ENCODE results near the gene CAPN11.

Gene CAPN11

GRCh38 chr6:44156494-44157151, 2.0 kb upstream of the CAPN11 start:
- Histone ChIP-seq H3K9me3 (ENCODE audit: control insufficient read depth in 2 of 2, low read length in 2 of 2) (no peaks in the 10 kb centered on the region), H3K27ac (ENCODE audit: low read length) (no peak overlapping the region), H3K36me3 (ENCODE audit: control insufficient read depth in 2 of 2, insufficient read depth in 2 of 2, low read length in 2 of 2) (no peaks in the 10 kb centered on the region), H3K4me3 (ENCODE audit: low read length in 2 of 2) (no peak overlapping the region), H3K27me3 (ENCODE audit: control insufficient read depth in 1 of 2, insufficient read depth in 2 of 2, low read length in 2 of 2) (no peaks in the 10 kb centered on the region), H3K9ac (ENCODE audit: low read length in 2 of 2) (no peak overlapping the region), H3K4me1 (ENCODE audit: control insufficient read depth, insufficient read depth, low read length) (peaks cover 3% of the 10 kb centered on the region)

GRCh38 chr6:44157152-44157521, 1.5 kb upstream of the CAPN11 start:
- no peaks in the 10 kb centered on the region for H3K4me1 ChIP-seq (ENCODE audit: control insufficient read depth, insufficient read depth, low read length)
- no peaks in the 10 kb centered on the region for H3K36me3 ChIP-seq (ENCODE audit: control insufficient read depth in 2 of 2, insufficient read depth in 2 of 2, low read length in 2 of 2)
- no peak overlapping the region for H3K27ac ChIP-seq (ENCODE audit: low read length)
- H3K9me3 ChIP-seq (ENCODE audit: control insufficient read depth in 2 of 2, low read length in 2 of 2): no peaks in the 10 kb centered on the region
- H3K27me3 ChIP-seq (ENCODE audit: control insufficient read depth in 1 of 2, insufficient read depth in 2 of 2, low read length in 2 of 2): no peaks in the 10 kb centered on the region
- no peak overlapping the region for H3K4me3 ChIP-seq (ENCODE audit: low read length in 2 of 2)
- no peak overlapping the region for H3K9ac ChIP-seq (ENCODE audit: low read length in 2 of 2)

DNA sequence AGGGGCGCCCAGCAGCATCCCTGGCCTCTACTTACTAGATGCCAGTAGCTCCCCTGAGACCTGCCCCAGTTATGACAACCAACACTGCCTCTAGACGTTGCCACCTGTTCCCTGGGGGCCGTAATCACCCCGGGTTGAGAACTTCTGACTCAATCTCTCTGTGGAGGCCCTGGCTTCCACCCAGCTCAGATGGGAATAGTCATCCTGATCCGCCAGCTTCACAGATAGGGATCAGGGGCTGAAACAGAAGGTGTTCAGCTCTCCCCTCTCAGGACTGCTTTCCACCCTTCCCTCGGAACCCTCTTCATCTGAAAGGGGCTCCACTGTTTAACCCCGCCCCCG, 3.3 kb downstream of the CAPN11 start:
- H3K4me3 ChIP-seq (ENCODE audit: low read length in 2 of 2): no peak overlapping the region
- H3K36me3 ChIP-seq (ENCODE audit: control insufficient read depth in 2 of 2, insufficient read depth in 2 of 2, low read length in 2 of 2): no peaks in the 10 kb centered on the region
- H3K9ac ChIP-seq (ENCODE audit: low read length in 2 of 2): no peak overlapping the region
- H3K9me3 ChIP-seq (ENCODE audit: control insufficient read depth in 2 of 2, low read length in 2 of 2): no peaks in the 10 kb centered on the region
- H3K4me1 ChIP-seq (ENCODE audit: control insufficient read depth, insufficient read depth, low read length): no peaks in the 10 kb centered on the region
- peaks cover 8% of the 10 kb centered on the region in 2 donors for H3K27me3 ChIP-seq (ENCODE audit: control insufficient read depth in 1 of 2, insufficient read depth in 2 of 2, low read length in 2 of 2)
- no peak overlapping the region for H3K27ac ChIP-seq (ENCODE audit: low read length)

GRCh38 chr6:44162876-44163625, 4.4 kb downstream of the CAPN11 start:
- Histone ChIP-seq H3K27me3 (ENCODE audit: control insufficient read depth in 1 of 2, insufficient read depth in 2 of 2, low read length in 2 of 2) (peaks cover 8% of the 10 kb centered on the region in 2 donors), H3K27ac (ENCODE audit: low read length) (no peak overlapping the region), H3K9ac (ENCODE audit: low read length in 2 of 2) (no peak overlapping the region), H3K4me3 (ENCODE audit: low read length in 2 of 2) (no peak overlapping the region), H3K36me3 (ENCODE audit: control insufficient read depth in 2 of 2, insufficient read depth in 2 of 2, low read length in 2 of 2) (no peaks in the 10 kb centered on the region), H3K4me1 (ENCODE audit: control insufficient read depth, insufficient read depth, low read length) (no peaks in the 10 kb centered on the region), H3K9me3 (ENCODE audit: control insufficient read depth in 2 of 2, low read length in 2 of 2) (no peaks in the 10 kb centered on the region)

- peaks cover 8% of the 10 kb centered on the region in 2 donors for H3K27me3 ChIP-seq (ENCODE audit: control insufficient read depth in 1 of 2, insufficient read depth in 2 of 2, low read length in 2 of 2)
- no peaks in the 10 kb centered on the region for H3K9me3 ChIP-seq (ENCODE audit: control insufficient read depth in 2 of 2, low read length in 2 of 2)
- no peak overlapping the region for H3K9ac ChIP-seq (ENCODE audit: low read length in 2 of 2)
- H3K36me3 ChIP-seq (ENCODE audit: control insufficient read depth in 2 of 2, insufficient read depth in 2 of 2, low read length in 2 of 2): no peaks in the 10 kb centered on the region
- H3K4me1 ChIP-seq (ENCODE audit: control insufficient read depth, insufficient read depth, low read length): no peaks in the 10 kb centered on the region
- H3K4me3 ChIP-seq (ENCODE audit: low read length in 2 of 2): no peak overlapping the region
- no peak overlapping the region for H3K27ac ChIP-seq (ENCODE audit: low read length)
Measured at GRCh38 chr6:44166116-44166515, 7.5 kb downstream of the CAPN11 start.

- H3K9me3 ChIP-seq (ENCODE audit: control insufficient read depth in 2 of 2, low read length in 2 of 2): no peaks in the 10 kb centered on the region
- H3K4me1 ChIP-seq (ENCODE audit: control insufficient read depth, insufficient read depth, low read length): no peaks in the 10 kb centered on the region
- H3K4me3 ChIP-seq (ENCODE audit: low read length in 2 of 2): no peak overlapping the region
Measured at GRCh38 chr6:44166591-44167184, 8.1 kb downstream of the CAPN11 start.

GRCh38 chr6:44167567-44167966, 8.9 kb downstream of the CAPN11 start:
- Histone ChIP-seq H3K9me3 (ENCODE audit: control insufficient read depth in 2 of 2, low read length in 2 of 2) (no peaks in the 10 kb centered on the region), H3K4me3 (ENCODE audit: low read length in 2 of 2) (no peak overlapping the region), H3K36me3 (ENCODE audit: control insufficient read depth in 2 of 2, insufficient read depth in 2 of 2, low read length in 2 of 2) (no peaks in the 10 kb centered on the region), H3K9ac (ENCODE audit: low read length in 2 of 2) (no peak overlapping the region), H3K27me3 (ENCODE audit: control insufficient read depth in 1 of 2, insufficient read depth in 2 of 2, low read length in 2 of 2) (peaks cover 7 to 8% of the 10 kb centered on the region in 2 donors), H3K27ac (ENCODE audit: low read length) (no peak overlapping the region), H3K4me1 (ENCODE audit: control insufficient read depth, insufficient read depth, low read length) (peaks cover 1% of the 10 kb centered on the region)

More at GRCh38 chr6:44166591-44167184, 8.1 kb downstream of the CAPN11 start:
- no peak overlapping the region for H3K27ac ChIP-seq (ENCODE audit: low read length)
- peaks cover 8% of the 10 kb centered on the region in 2 donors for H3K27me3 ChIP-seq (ENCODE audit: control insufficient read depth in 1 of 2, insufficient read depth in 2 of 2, low read length in 2 of 2)
- H3K36me3 ChIP-seq (ENCODE audit: control insufficient read depth in 2 of 2, insufficient read depth in 2 of 2, low read length in 2 of 2): no peaks in the 10 kb centered on the region
- H3K9ac ChIP-seq (ENCODE audit: low read length in 2 of 2): no peak overlapping the region

DNA sequence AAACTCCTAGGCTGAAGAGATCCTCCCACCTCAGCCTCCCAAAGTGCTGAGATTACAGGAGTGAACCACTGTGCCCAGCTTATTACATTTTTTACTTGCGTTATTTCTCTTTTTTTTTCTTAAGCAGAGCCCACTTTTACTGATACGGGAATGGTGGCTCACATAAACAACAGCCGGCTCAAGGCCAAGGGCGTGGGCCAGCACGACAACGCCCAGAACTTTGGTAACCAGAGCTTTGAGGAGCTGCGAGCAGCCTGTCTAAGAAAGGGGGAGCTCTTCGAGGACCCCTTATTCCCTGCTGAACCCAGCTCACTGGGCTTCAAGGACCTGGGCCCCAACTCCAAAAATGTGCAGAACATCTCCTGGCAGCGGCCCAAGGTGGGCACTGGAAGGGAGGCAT, 10.5 kb downstream of the CAPN11 start:
- no peaks in the 10 kb centered on the region for H3K9me3 ChIP-seq (ENCODE audit: control insufficient read depth in 2 of 2, low read length in 2 of 2)
- H3K9ac ChIP-seq (ENCODE audit: low read length in 2 of 2): no peak overlapping the region
- H3K36me3 ChIP-seq (ENCODE audit: control insufficient read depth in 2 of 2, insufficient read depth in 2 of 2, low read length in 2 of 2): no peaks in the 10 kb centered on the region
- no peaks in the 10 kb centered on the region for H3K27me3 ChIP-seq (ENCODE audit: control insufficient read depth in 1 of 2, insufficient read depth in 2 of 2, low read length in 2 of 2)
- no peak overlapping the region for H3K4me3 ChIP-seq (ENCODE audit: low read length in 2 of 2)
- no peak overlapping the region for H3K27ac ChIP-seq (ENCODE audit: low read length)
- peaks cover 8% of the 10 kb centered on the region for H3K4me1 ChIP-seq (ENCODE audit: control insufficient read depth, insufficient read depth, low read length)

- no peak overlapping the region for H3K9ac ChIP-seq (ENCODE audit: low read length in 2 of 2)
- H3K27me3 ChIP-seq (ENCODE audit: control insufficient read depth in 1 of 2, insufficient read depth in 2 of 2, low read length in 2 of 2): no peaks in the 10 kb centered on the region
- H3K4me1 ChIP-seq (ENCODE audit: control insufficient read depth, insufficient read depth, low read length): peaks cover 8% of the 10 kb centered on the region
- no peak overlapping the region for H3K27ac ChIP-seq (ENCODE audit: low read length)
- no peaks in the 10 kb centered on the region for H3K36me3 ChIP-seq (ENCODE audit: control insufficient read depth in 2 of 2, insufficient read depth in 2 of 2, low read length in 2 of 2)
- no peak overlapping the region for H3K4me3 ChIP-seq (ENCODE audit: low read length in 2 of 2)
- H3K9me3 ChIP-seq (ENCODE audit: control insufficient read depth in 2 of 2, low read length in 2 of 2): no peaks in the 10 kb centered on the region
Measured at GRCh38 chr6:44169886-44170570, 11.4 kb downstream of the CAPN11 start.

DNA sequence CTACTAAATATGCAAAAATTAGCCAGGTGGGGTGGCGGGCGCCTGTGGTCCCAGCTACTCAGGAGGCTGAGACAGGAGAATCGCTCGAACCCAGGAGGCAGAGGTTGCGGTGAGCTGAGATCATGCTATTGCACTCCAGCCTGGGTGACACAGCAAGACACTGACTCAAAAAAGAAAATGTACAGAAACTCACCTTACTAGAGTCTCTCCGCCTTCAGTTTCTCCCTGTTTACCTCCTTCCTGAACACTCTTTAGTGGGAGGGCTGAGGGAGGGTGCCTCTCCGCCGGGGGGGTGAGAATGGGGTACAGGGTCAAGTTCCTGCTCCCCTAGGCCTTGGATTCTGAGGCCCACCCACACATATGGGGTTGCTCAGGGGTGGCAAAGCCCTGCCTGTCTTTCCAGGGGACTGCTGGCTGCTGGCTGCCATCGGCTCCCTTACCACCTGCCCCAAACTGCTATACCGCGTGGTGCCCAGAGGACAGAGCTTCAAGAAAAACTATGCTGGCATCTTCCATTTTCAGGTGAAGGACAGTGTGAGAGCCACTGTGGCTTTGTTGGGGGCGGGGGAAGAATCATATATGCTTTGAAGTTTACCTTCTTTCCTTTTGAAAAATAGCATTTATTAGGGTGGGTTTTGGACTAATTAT, 13.4 kb downstream of the CAPN11 start:
- no peak overlapping the region for H3K9ac ChIP-seq (ENCODE audit: low read length in 2 of 2)
- no peaks in the 10 kb centered on the region for H3K27me3 ChIP-seq (ENCODE audit: control insufficient read depth in 1 of 2, insufficient read depth in 2 of 2, low read length in 2 of 2)
- H3K27ac ChIP-seq (ENCODE audit: low read length): no peak overlapping the region
- H3K4me1 ChIP-seq (ENCODE audit: control insufficient read depth, insufficient read depth, low read length): peaks cover 8% of the 10 kb centered on the region
- H3K9me3 ChIP-seq (ENCODE audit: control insufficient read depth in 2 of 2, low read length in 2 of 2): no peaks in the 10 kb centered on the region
- no peak overlapping the region for H3K4me3 ChIP-seq (ENCODE audit: low read length in 2 of 2)
- no peaks in the 10 kb centered on the region for H3K36me3 ChIP-seq (ENCODE audit: control insufficient read depth in 2 of 2, insufficient read depth in 2 of 2, low read length in 2 of 2)
